GM12874 (cell line): ENCODE measurements around the gene SLC25A26.

ENCODE experiments used
- TF ChIP-seq, protein P1 (sequence below): IDR thresholded peaks from 2 replicates; pipeline ENCODE4 v1.5.1; 2011; ENCODE audit warnings: low read depth, mild to moderate bottlenecking, control low read depth, low read length, moderate library complexity; ENCODE audit not compliant: insufficient read depth

Gene SLC25A26

GRCh38 chr3:66220602-66221377 lies at the start of gene SLC25A26:
Gene SLC25A26, plus strand, starts transcription at chr3:66221001. Its CDS starts 94 bp downstream, at chr3:66221095.
- TF ChIP-seq, protein P1, sequence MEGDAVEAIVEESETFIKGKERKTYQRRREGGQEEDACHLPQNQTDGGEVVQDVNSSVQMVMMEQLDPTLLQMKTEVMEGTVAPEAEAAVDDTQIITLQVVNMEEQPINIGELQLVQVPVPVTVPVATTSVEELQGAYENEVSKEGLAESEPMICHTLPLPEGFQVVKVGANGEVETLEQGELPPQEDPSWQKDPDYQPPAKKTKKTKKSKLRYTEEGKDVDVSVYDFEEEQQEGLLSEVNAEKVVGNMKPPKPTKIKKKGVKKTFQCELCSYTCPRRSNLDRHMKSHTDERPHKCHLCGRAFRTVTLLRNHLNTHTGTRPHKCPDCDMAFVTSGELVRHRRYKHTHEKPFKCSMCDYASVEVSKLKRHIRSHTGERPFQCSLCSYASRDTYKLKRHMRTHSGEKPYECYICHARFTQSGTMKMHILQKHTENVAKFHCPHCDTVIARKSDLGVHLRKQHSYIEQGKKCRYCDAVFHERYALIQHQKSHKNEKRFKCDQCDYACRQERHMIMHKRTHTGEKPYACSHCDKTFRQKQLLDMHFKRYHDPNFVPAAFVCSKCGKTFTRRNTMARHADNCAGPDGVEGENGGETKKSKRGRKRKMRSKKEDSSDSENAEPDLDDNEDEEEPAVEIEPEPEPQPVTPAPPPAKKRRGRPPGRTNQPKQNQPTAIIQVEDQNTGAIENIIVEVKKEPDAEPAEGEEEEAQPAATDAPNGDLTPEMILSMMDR = no peak

DNA sequence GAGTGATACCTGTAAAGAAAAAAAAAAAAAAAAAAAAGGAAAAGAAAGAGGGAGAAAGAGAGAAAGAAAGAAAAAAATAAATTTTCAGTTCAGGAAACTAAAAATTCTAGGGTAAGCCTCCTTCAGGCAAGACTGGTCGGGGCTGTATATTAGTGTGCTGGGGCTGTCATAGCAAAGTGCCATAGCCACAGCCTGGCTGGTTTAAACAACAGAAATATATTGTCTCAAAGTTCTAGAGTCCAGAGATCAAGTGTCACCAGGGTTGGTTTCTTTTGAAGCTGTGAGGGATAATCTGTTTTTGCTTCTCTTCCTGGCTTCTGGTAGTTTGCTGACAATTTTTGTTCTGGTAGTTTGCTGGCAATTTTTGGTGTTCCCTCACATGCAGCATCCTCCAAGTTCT lies 48.4 kb upstream of the SLC25A26 start:
- TF ChIP-seq, protein P1 = no peak

GRCh38 chr3:66177026-66177425 lies 43.8 kb upstream of the SLC25A26 start:
- TF ChIP-seq, protein P1 = no peak

- TF ChIP-seq, protein P1 = no peak
Observed at GRCh38 chr3:66178206-66178605, 42.6 kb upstream of the SLC25A26 start.

DNA sequence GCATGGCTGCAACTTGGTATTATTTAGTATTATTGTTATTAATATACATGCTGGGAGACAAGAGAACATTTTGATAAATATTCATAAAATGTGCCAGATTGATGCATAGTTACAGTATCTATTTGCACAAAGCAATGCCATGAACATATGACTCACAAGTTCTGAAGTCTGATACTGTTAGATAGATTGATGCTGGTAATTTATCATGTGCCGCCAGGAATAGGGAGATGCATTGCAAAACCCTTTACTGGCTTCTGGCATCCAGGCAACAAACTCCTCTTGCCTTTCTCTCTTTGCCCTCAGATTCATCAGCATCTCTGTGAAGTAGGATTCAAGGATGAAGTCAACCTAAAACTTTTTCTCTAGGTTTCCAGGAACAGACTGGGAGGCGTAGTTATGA lies 41.0 kb upstream of the SLC25A26 start:
- TF ChIP-seq, protein P1 = no peak

- TF ChIP-seq, protein P1 = no peak
Observed at GRCh38 chr3:66181764-66182163, 39.0 kb upstream of the SLC25A26 start.

- TF ChIP-seq, protein P1 = no peak
Observed at GRCh38 chr3:66182246-66182645, 38.6 kb upstream of the SLC25A26 start.
